CD4-positive, alpha-beta T cell treated with Interleukin-4 for 4 hours (primary cell): ENCODE measurements around the gene CSTA.

Experiments used
- DNase-seq: peaks from one replicate; pipeline ENCODE4 v3.0.0-alpha.2; 2020

The CSTA gene

GRCh38 chr3:122382888-122383666 is 58.0 kb downstream of the CSTA start, which contains the start of gene MIX23:
MIX23 (minus strand) TSS chr3:122383231; CDS start chr3:122383224, 7 bp downstream.
- peak; percentile 86 for DNase-seq

GRCh38 chr3:122383771-122384697 is 59.0 kb downstream of the CSTA start, which contains the start of gene FAM162A:
FAM162A (plus strand) TSS chr3:122384182; CDS start chr3:122384266, 84 bp downstream.
- peak; percentile 92 for DNase-seq

GRCh38 chr3:122387709-122388108 is 62.7 kb downstream of the CSTA start:
- no peak for DNase-seq

GRCh38 chr3:122389197-122389596 is 64.1 kb downstream of the CSTA start:
- no peak for DNase-seq

- no peak for DNase-seq
Observed at GRCh38 chr3:122389892-122390291, 64.8 kb downstream of the CSTA start.

GRCh38 chr3:122390665-122391064 is 65.6 kb downstream of the CSTA start:
- no peak for DNase-seq
